LNCAP (cell line): ENCODE data around the gene B4GALT3.
A peak's percentile ranks its signal among the peaks of the same experiment; 100 is the strongest.

Experiments used
- TF ChIP-seq, protein P1 (sequence below): fragments of 450-650 bp; IDR thresholded peaks from 2 replicates; pipeline ENCODE4 v1.5.1; 2017; ENCODE audit warnings: mild to moderate bottlenecking

Gene B4GALT3

GRCh38 chr1:161214369-161214768, 37.1 kb upstream of the B4GALT3 start:
- TF ChIP-seq, protein P1, sequence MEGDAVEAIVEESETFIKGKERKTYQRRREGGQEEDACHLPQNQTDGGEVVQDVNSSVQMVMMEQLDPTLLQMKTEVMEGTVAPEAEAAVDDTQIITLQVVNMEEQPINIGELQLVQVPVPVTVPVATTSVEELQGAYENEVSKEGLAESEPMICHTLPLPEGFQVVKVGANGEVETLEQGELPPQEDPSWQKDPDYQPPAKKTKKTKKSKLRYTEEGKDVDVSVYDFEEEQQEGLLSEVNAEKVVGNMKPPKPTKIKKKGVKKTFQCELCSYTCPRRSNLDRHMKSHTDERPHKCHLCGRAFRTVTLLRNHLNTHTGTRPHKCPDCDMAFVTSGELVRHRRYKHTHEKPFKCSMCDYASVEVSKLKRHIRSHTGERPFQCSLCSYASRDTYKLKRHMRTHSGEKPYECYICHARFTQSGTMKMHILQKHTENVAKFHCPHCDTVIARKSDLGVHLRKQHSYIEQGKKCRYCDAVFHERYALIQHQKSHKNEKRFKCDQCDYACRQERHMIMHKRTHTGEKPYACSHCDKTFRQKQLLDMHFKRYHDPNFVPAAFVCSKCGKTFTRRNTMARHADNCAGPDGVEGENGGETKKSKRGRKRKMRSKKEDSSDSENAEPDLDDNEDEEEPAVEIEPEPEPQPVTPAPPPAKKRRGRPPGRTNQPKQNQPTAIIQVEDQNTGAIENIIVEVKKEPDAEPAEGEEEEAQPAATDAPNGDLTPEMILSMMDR: no peak

DNA sequence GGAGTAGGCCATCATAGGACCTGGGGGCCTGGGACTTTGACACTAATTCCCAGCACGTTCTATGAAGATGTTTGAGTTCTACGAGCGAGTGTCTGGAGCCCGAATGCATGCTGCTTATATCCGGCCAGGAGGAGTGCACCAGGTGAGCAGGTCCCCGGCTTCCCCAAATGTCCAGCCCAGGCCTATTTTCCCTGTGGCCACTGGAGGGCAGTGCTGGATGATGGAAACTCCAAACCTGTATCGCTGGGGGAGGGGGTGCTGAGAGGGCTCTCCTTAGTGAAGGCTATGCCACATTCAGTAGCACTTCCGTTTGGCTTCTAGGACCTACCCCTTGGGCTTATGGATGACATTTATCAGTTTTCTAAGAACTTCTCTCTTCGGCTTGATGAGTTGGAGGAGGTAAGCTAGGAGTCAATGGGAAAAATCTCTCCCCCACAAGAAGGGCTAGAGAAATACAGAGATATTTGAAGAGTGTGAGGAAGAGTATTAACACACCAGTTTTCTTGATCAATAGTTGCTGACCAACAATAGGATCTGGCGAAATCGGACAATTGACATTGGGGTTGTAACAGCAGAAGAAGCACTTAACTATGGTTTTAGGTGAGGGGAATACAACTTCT, 32.6 kb upstream of the B4GALT3 start:
- TF ChIP-seq, protein P1: peak; percentile 99

GRCh38 chr1:161207173-161207572, 29.9 kb upstream of the B4GALT3 start:
- TF ChIP-seq, protein P1: no peak

- TF ChIP-seq, protein P1: no peak
These were observed 29.3 kb upstream of the B4GALT3 start for GRCh38 chr1:161206411-161207140.

GRCh38 chr1:161201836-161202712, 24.8 kb upstream of the B4GALT3 start, which contains the start of gene NDUFS2:
Gene NDUFS2 (plus strand): TSS chr1:161202367. CDS start chr1:161202386, 19 bp downstream.
- TF ChIP-seq, protein P1: peak; percentile 34; the same call in 1 of the 2 replicates

GRCh38 chr1:161200992-161201835, 23.9 kb upstream of the B4GALT3 start:
- TF ChIP-seq, protein P1: no peak
